Progenitor cell of endocrine pancreas (in vitro differentiated cells): Measurements from ENCODE around the gene MLPH. TPM values are rescaled to one million over a fixed set of nuclear protein-coding genes. Genes with fewer than 3 reads are reported as not detected.
"Not testable (repeated sequence)": the region's sequence is repeated elsewhere in the genome, so short reads cannot be mapped to it uniquely, and the experiment has no call there.

Source experiments
- DNase-seq: peaks from one replicate; pipeline ENCODE4 v3.0.0; 2021; ENCODE audit warnings: low spot score; ENCODE audit not compliant: unreplicated experiment
- H3K27ac Mint-ChIP-seq: 2 replicates; pipeline ENCODE4 v1.8.0; 2021; ENCODE audit warnings: mild to moderate bottlenecking, moderate library complexity, mixed read lengths
- H3K27me3 Mint-ChIP-seq: 2 replicates; pipeline ENCODE4 v1.8.0; 2021; ENCODE audit warnings: mixed read lengths
- H3K36me3 Mint-ChIP-seq: 2 replicates; pipeline ENCODE4 v1.8.0; 2022; ENCODE audit warnings: mixed read lengths; ENCODE audit not compliant: insufficient read depth
- H3K4me1 Mint-ChIP-seq: 2 replicates; pipeline ENCODE4 v1.8.0; 2021; ENCODE audit warnings: low read depth, mixed read lengths
- H3K4me3 Mint-ChIP-seq: 2 replicates; pipeline ENCODE4 v1.8.0; 2021; ENCODE audit warnings: low read depth, mild to moderate bottlenecking, moderate library complexity, mixed read lengths
- H3K9me3 Mint-ChIP-seq: 2 replicates; pipeline ENCODE4 v1.8.0; 2021; ENCODE audit warnings: low read depth, mixed read lengths
- total RNA-seq: library from RNA; stranded (reverse); gene quantifications from 2 replicates; pipeline ENCODE4 v1.2.1, GENCODE V29; 2021
- TF ChIP-seq, protein P1 (sequence below): fragments of 200-600 bp; sonication (generic); IDR thresholded peaks from one replicate; pipeline ENCODE4 v1.5.0; 2021; ENCODE audit warnings: antibody characterized with exemption, mild to moderate bottlenecking; ENCODE audit not compliant: unreplicated experiment

MLPH gene
- total RNA-seq, 1 donor from 2014 or later = 1.2 TPM

DNA sequence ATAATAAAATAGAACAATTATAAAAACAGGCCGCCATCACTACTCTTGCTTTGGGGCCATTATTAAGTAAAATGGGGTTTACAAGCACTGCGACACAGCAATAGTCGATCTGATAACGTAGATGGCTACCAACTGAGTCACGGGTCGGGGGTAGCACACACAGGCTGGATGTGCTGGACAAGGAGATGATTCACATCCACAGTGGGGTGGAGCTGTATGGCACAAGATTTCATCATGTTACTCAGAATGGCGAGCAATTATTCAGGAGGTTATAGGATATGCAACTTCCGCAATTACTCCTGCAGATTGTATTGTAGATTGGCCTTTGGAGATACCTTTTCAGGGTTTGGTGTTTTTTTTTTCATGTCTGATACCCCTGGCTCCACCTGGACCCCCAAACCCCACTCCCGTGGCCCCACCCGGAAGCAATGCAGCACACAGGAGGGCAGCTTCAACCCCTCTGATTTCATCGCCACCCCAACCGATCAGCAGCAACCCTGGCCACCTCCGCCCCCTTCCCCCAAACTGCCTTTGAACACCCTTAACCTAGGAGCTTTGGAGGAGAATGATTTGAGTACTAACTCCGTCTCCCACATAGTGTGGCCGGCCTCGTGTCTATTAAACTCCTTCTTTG is 21.4 kb upstream of the MLPH start:
- Mint-ChIP-seq H3K9me3 (no peaks in the 10 kb centered on the region), H3K4me3 (no peak overlapping the region), H3K27me3 (peaks cover 19% of the 10 kb centered on the region), H3K4me1 (no peaks in the 10 kb centered on the region), H3K27ac (no peak overlapping the region), H3K36me3 (no peaks in the 10 kb centered on the region)
- DNase-seq = no peak
- TF ChIP-seq, protein P1, sequence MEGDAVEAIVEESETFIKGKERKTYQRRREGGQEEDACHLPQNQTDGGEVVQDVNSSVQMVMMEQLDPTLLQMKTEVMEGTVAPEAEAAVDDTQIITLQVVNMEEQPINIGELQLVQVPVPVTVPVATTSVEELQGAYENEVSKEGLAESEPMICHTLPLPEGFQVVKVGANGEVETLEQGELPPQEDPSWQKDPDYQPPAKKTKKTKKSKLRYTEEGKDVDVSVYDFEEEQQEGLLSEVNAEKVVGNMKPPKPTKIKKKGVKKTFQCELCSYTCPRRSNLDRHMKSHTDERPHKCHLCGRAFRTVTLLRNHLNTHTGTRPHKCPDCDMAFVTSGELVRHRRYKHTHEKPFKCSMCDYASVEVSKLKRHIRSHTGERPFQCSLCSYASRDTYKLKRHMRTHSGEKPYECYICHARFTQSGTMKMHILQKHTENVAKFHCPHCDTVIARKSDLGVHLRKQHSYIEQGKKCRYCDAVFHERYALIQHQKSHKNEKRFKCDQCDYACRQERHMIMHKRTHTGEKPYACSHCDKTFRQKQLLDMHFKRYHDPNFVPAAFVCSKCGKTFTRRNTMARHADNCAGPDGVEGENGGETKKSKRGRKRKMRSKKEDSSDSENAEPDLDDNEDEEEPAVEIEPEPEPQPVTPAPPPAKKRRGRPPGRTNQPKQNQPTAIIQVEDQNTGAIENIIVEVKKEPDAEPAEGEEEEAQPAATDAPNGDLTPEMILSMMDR = no peak

DNA sequence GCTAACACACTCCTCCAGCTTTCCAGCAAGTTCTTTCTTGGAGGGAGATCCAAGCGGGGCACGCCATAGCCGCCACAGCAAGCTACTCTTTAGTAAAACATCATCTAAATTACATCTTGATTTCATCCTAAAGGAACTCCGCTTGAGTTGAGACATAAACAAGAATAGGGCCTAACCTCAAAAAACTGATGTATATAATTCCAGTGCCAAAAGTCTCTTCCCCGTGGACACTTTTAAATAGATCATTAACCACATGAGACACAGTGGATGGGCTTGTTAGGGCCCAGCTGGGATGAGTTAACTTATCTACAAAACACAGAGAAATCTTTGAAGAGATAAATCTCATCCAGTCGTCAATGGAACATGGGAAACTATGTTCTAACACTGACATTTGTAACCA is 20.8 kb upstream of the MLPH start:
- H3K4me1 Mint-ChIP-seq = no peaks in the 10 kb centered on the region
- H3K4me3 Mint-ChIP-seq = no peak overlapping the region
- no peaks in the 10 kb centered on the region for H3K36me3 Mint-ChIP-seq
- H3K27ac Mint-ChIP-seq = no peak overlapping the region
- no peaks in the 10 kb centered on the region for H3K9me3 Mint-ChIP-seq
- TF ChIP-seq, protein P1 = no peak
- H3K27me3 Mint-ChIP-seq = peaks cover 20% of the 10 kb centered on the region
- DNase-seq = no peak

DNA sequence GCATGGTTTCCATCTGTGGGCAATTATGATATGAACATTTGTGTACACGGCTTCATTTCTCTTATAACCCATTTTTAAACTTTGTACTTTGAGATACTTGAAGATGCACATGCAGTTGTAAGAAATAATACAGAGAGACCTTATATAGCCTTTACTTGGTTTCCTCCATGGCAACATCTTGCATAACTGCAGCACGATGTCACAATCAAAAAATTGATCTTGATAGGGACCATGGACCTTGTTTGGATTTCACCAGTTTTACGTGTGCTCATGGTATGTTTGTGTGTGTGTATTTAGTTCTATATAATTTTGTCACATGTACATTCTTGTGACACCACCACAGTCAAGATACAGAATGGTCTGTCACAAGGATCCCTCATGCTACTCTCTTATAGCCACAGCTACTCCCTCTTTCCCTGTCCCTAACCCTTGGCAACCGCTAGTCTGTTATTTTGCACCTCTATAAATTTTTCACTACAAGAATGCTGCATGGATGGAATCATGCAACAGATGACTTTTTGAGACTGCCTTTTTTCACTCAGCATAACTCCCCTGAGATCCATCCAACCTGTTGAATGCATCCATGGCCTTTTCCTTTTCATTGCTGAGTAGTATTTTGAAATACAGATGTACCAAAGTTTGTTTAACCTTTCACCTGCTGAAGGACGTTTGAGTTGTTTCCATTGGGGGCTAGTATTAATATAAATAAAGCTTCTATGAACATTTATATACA is 19.4 kb upstream of the MLPH start:
- TF ChIP-seq, protein P1 = no peak
- no peaks in the 10 kb centered on the region for H3K9me3 Mint-ChIP-seq
- H3K4me1 Mint-ChIP-seq = no peaks in the 10 kb centered on the region
- no peak overlapping the region for H3K4me3 Mint-ChIP-seq
- H3K36me3 Mint-ChIP-seq = no peaks in the 10 kb centered on the region
- H3K27ac Mint-ChIP-seq = no peak overlapping the region
- H3K27me3 Mint-ChIP-seq = peaks cover 18% of the 10 kb centered on the region
- no peak for DNase-seq

DNA sequence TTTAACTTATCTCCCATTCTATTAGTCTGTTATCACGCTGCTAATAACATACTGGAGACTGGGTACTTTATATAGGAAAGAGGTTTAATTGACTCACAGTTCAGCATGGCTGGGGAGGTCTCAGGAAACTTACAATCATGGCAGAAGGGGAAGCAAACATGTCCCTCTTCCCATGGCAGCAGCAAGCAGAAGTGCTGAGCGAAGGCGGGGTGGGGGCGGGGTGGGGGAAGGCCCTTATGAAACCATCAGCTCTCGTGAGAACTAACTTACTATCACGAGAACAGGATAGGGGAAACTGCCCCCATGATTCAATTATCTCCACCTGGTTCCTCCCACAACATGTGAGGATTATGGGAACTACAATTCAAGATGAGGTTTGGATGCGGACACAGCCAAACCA is 17.6 kb upstream of the MLPH start:
- H3K9me3 Mint-ChIP-seq, H3K27ac Mint-ChIP-seq, H3K4me1 Mint-ChIP-seq, H3K36me3 Mint-ChIP-seq, DNase-seq, H3K4me3 Mint-ChIP-seq: not testable (repeated sequence)
- peaks cover 18% of the 10 kb centered on the region for H3K27me3 Mint-ChIP-seq

DNA sequence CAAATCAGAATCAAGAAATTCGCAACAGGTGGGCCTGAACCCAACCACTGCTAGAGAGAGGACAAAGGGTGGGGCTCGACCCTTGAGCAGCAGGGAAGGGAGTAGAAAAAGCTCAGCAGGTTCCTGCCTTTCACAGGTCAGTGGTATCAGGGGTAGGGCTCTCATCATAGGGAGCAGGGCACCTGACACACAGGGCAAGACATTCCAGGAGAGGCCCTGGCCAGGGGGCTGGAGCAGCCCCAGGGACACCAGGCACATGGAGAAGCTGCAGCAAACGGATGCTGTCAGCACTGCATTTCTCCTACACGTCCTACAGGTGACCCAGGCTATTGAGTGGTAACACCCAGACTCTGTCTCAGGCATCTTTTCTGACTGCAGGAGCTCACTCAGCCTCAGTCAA is 17.2 kb upstream of the MLPH start:
- Mint-ChIP-seq H3K4me3 (no peak overlapping the region), H3K27ac (no peak overlapping the region), H3K9me3 (no peaks in the 10 kb centered on the region), H3K36me3 (no peaks in the 10 kb centered on the region), H3K4me1 (no peaks in the 10 kb centered on the region), H3K27me3 (peaks cover 18% of the 10 kb centered on the region)
- no peak for DNase-seq
- TF ChIP-seq, protein P1 = no peak

DNA sequence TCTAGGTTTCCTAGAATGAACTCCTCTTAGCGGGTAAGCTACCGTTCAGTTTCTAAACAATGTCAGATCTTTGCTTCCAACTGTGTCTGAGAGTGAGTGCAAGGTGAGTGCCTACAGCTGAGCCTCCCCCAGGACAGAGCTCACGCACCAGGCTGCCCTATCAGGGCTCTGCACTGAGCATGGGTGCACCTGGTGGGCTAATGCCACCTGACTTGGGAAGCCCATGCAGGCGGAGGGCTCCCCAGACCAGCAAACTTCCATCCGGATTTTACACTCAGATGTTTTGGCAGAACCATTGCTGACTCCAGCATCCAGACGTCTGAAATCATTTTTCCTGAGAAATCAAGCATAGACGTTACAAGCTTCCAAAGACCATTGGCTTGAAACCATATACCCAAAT is 16.1 kb upstream of the MLPH start:
- TF ChIP-seq, protein P1 = no peak
- DNase-seq = no peak
- H3K4me3 Mint-ChIP-seq = no peak overlapping the region
- no peaks in the 10 kb centered on the region for H3K36me3 Mint-ChIP-seq
- no peaks in the 10 kb centered on the region for H3K9me3 Mint-ChIP-seq
- H3K4me1 Mint-ChIP-seq = peaks cover 1% of the 10 kb centered on the region
- peaks cover 17% of the 10 kb centered on the region for H3K27me3 Mint-ChIP-seq
- H3K27ac Mint-ChIP-seq = no peak overlapping the region
